ENCODE results near the gene CELF1.
A peak's percentile ranks its signal among the peaks of the same experiment; 100 is the strongest.
"Not testable (repeated sequence)": the region's sequence is repeated elsewhere in the genome, so short reads cannot be mapped to it uniquely, and the experiment has no call there.

The CELF1 gene

GRCh38 chr11:47573321-47573720, 20.4 kb upstream of the CELF1 start:
- DNase-seq (ENCODE audit: low read depth) = no peak

DNA sequence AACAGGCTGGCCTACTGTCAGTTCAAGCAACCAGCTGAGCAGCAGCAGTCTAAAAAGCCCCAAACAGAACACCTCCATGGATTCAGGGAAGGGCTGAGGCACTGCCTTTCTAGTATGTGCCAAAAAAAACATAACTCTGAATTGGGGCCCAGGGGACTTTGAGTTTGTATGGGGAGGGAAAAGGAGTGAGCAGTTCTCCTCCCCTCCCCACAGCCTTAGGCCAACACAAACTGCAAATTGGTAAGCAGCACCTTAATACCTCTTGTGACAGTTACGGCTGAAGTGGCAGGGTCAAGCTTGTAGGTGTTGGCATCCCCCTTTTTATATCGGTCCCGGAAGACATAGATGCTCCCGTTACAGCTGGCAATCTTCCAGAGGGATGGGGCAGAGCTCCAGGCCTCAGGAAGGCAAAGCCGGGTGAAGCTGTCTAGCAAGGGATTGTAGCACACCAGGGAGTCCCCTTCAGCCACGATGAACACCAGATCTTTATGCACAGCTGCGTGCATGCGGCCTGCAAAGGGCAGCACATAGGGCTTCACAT, 19.9 kb upstream of the CELF1 start:
- DNase-seq (ENCODE audit: low read depth) = no peak

GRCh38 chr11:47571895-47572294, 19.0 kb upstream of the CELF1 start:
- DNase-seq (ENCODE audit: low read depth) = peak; percentile 72

GRCh38 chr11:47571357-47571729, 18.4 kb upstream of the CELF1 start:
- DNase-seq (ENCODE audit: low read depth) = no peak

DNA sequence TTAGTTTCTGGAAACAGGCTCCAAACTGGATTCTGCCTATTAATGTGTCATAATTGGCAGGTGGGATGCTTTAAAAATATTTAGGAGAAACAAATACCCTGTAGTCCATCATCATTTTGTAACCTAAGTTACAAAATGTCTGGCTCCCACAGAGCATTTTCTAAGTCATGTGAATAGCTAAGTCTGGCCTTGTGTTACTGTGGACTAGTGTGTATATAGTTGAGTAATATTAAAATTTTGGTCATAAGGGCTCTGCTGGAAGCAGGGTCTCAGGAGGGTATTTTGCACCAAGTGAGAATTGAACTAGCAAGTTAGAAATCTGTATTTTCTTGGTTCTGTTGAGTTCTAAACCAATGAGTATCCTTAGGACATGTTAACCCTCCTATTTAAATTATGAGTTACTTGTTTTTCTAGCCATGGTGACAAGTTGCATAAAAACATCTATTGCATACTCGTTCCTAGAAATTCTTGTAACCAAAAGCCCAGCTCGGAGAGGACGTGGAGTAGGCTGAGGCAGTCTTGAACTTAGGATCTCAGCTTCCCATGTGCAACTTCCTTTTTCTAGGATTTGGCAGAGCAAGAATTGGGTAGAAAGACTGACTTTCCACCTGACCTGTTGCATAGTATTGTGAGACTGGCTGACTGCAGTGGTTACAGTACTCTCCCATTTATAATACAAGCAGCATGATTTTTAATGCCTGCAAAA, 17.9 kb upstream of the CELF1 start:
- no peak for DNase-seq (ENCODE audit: low read depth)

- DNase-seq (ENCODE audit: low read depth) = no peak
Observed at GRCh38 chr11:47569646-47570045, 16.7 kb upstream of the CELF1 start.

- no peak for DNase-seq (ENCODE audit: low read depth)
Observed at GRCh38 chr11:47566149-47566698, 13.3 kb upstream of the CELF1 start.

- DNase-seq (ENCODE audit: low read depth) = peak; percentile 74
Observed at GRCh38 chr11:47565340-47566148, 12.6 kb upstream of the CELF1 start, which contains the start of gene PTPMT1. TSS of gene PTPMT1 (plus strand) at chr11:47565599. CDS start at chr11:47565623, 24 bp downstream.

DNA sequence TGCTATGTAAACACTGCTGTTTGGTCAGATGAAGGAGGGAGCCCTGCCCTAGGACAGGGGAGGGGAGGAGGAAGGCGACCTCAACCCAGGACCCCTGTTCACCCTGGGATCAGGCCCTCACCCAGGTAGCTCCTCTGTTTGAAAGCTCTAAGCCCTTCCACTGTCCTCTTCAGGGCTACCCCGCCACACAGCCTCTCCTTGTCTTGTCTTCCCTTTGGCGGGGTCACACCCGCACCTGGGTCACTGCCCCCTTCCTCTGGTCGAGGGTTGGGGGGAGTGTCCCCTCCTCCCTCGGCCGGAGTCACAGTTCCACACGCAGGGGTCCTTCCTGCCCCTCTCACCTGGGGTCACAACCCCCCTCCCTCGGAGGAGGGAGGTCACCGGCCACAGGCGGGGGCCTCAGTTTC, 12.0 kb upstream of the CELF1 start:
- no peak for DNase-seq (ENCODE audit: low read depth)

DNA sequence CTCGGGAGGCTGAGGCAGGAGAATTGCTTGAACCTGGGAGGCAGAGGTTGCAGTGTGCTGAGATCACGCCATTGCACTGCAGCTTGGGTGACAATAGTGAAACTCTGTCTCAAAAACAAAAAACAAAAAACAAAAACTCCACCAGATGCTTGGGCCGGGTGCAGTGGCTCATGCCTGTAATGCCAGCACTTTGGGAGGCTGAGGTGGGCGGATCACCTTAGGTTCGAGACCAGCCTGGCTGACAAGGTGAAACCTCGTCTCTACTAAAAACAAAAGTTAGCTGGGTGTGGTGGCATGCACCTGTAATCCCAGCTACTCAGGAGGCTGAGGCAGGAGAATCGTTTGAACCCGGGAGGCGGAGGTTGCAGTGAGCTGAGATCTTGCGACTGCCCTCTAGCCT, 11.4 kb upstream of the CELF1 start:
- DNase-seq (ENCODE audit: low read depth) = not testable (repeated sequence)

DNA sequence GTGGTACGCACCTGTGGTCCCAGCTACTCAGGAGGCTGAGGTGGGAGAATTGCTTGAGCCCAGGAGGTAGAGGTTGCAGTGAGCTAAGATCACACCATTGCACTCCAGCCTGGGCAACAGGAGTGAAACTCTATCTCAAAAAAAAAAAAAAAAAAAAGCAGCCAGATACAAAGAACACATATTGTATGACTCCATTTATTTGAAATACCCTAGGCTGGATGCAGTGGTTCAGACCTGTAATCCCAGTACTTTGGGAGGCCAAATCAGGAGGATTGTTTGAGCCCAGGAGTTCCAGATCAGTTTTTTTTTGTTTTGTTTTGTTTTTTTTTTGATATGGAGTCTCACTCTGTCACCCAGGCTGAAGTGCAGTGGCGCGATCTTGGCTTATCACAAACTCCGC, 9.5 kb upstream of the CELF1 start:
- DNase-seq (ENCODE audit: low read depth) = not testable (repeated sequence)

GRCh38 chr11:47560426-47560825, 7.5 kb upstream of the CELF1 start:
- peak; percentile 25 for DNase-seq (ENCODE audit: low read depth)

GRCh38 chr11:47558695-47559094, 5.8 kb upstream of the CELF1 start:
- DNase-seq (ENCODE audit: low read depth) = no peak

DNA sequence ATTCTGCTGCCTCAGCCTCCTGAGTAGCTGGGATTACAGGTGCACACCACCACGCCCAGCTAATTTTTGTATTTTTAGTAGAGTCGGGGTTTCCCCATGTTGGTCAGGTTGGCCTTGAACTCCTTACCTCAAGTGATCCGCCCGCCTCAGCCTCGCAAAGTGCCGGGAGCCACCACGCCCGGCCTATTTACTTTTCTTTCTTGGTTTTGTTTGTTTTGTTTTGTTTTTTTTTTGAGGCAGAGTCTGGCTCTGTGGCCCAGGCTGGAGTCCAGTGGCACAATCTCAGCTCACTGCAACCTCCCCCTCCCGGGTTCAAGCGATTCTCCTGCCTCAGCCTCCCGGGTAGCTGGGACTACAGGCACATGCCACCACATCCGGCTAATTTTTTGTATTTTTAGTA, 4.1 kb upstream of the CELF1 start:
- not testable (repeated sequence) for DNase-seq (ENCODE audit: low read depth)

- DNase-seq (ENCODE audit: low read depth) = peak; percentile 34
Observed at GRCh38 chr11:47553406-47553743, 443 bp upstream of the CELF1 start.

GRCh38 chr11:47552056-47552565, 821 bp downstream of the CELF1 start:
- DNase-seq (ENCODE audit: low read depth) = peak; percentile 69

DNA sequence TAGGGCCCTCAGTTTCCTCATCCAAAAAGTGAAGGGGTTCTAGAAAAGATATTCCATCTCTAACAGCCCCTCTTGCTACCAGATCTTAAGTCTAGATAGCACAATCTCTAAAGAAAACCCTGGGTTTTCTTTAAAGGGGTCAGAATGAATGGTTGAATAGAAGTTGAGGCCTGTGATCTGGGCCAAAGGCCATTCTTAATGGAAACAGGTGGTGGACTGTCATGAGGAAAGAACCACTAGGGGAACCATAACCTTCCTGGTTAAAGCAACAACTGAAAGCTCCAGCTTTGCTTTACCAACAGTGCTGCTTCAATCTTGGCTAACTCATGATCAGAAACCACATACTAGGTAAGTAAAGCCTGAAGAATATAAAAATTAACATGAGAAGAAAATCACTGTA, 1.8 kb downstream of the CELF1 start:
- peak; percentile 51 for DNase-seq (ENCODE audit: low read depth)

DNA sequence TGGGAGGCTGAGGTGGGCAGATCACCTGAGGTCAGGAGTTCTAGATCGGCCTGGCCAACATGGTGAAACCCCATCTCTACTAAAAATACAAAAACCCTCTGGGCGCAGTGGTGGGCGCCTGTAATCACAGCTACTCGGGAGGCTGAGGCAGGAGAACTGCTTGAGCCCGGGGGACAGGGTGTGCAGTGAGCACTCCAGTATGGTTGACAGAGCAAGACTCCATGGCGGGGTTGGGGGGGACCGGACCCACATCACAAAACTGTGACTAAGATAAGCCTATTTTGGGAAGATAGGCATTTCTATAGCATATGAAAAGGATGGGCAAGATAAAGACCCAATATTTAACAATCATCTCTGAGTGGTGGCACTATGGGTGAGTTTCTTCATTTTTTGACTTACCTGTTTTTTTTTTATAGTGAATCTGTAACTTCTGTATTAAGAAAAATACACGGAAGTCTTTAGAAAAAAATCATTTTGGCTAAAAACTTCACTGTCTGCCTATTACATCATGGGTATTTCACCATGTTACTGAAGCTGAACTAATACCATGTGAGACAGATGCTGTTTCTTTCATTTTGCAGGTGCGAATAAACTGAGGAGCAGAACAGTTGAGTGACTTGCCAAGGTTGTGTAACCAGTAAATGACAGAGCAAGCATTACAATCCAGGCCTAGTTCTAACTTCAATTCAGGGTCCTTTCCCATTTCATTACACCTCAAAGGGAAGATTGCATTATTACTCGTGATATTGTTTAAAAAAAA, 2.5 kb downstream of the CELF1 start:
- peak; percentile 52 for DNase-seq (ENCODE audit: low read depth)

DNA sequence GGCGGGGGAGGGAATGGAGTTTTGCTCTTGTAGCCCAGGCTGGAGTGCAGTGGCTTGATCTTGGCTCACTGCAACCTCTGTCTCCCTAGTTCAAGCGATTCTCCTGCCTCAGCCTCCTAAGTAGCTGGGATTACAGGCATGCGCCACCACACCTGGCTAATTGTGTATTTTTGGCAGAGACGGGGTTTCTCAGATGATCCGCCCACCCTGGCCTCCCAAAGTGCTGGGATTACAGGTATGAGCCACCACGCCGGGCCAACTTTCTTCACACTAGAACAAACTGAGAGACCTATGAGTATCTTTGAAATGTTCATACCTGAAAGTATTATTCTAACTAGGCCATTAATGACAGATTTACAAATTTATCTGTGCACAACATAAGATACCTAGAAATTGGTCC, 6.7 kb downstream of the CELF1 start:
- not testable (repeated sequence) for DNase-seq (ENCODE audit: low read depth)

DNA sequence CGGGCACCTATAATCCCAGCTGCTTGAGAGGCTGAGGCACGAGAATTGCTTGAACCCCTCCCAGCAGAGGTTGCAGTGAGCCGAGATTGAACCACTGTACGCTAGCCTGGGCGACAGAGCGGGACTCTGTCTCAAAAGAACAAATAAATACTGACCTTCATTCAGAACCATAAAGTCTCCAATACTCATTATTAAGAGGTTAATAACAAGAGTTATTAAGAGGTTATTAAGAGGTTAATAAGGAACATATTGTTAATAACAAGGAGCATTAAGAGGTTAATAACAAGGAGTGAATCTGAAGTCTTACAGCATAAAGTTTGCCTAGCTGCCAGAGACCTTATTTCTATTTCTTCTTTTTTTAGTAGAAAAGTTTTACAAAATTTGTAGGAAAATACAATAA, 7.6 kb downstream of the CELF1 start:
- DNase-seq (ENCODE audit: low read depth) = no peak

DNA sequence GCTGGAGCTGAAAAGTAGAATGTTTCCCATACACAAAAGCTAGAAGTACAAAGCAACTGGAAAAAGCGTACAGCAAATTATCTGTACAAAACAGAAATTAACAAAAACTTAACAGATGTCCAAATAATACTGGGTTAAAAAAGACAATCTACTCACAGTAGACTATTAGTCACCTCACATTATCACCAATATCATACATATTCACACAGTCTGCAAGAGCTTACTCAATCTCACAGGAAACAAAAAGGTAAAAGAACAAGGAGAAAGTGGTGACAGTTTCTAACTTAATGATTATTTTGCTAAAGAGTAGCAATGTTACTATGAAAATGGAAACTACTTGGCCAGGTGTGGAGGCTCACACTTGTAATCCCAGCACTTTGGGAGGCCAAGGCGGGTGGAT, 11.9 kb downstream of the CELF1 start:
- no peak for DNase-seq (ENCODE audit: low read depth)

GRCh38 chr11:47539681-47540039, 13.3 kb downstream of the CELF1 start:
- DNase-seq (ENCODE audit: low read depth) = no peak

Measured in iris pigment epithelial cell (primary cell).